ENCODE data around the gene ATAD3B. TPM values are rescaled to one million over a fixed set of nuclear protein-coding genes. Genes with fewer than 3 reads are reported as not detected.
A peak's percentile ranks its signal among the peaks of the same experiment; 100 is the strongest.

ATAD3B gene
- total and polyA plus RNA-seq, 2 of the 4 experiments (the other 2 are of a cell fraction): 13.8 to 29.0 TPM

GRCh38 chr1:1461721-1462317 is 9.7 kb upstream of the ATAD3B start:
- Histone ChIP-seq H2BK20ac (ENCODE audit: low read depth, low read length) (no peak overlapping the region), H2BK15ac (ENCODE audit: low read depth, low read length) (no peak overlapping the region), H3K18ac (ENCODE audit: low read depth, low read length) (no peak overlapping the region), H3K9me3 (ENCODE audit: control insufficient read depth, insufficient read depth, low read length) (no peaks in the 10 kb centered on the region), H3K4me1 (ENCODE audit: control insufficient read depth, insufficient read depth, low read length) (no peaks in the 10 kb centered on the region), H3K23ac (ENCODE audit: low read depth, low read length) (no peak overlapping the region), H2BK120ac (ENCODE audit: low read depth, low read length) (no peak overlapping the region), H2AK5ac (ENCODE audit: low read depth, low read length) (no peak overlapping the region), H2BK5ac (ENCODE audit: low read depth, low read length, poor library complexity, severe bottlenecking) (no peak overlapping the region), H3K4me3 (ENCODE audit: insufficient read depth, low read depth, low read length) (no peak overlapping the region), H4K20me1 (ENCODE audit: insufficient read depth, low read length) (no peaks in the 10 kb centered on the region), H3K4ac (ENCODE audit: low read depth, low read length) (no peak overlapping the region), H4K8ac (ENCODE audit: low read depth in 2 of 2, low read length in 2 of 2) (no peak overlapping the region), H3K56ac (ENCODE audit: extremely low read depth, insufficient read depth, low read length) (no peak overlapping the region), H4K5ac (ENCODE audit: low read depth, low read length) (no peak overlapping the region), H3K79me1 (ENCODE audit: low read depth in 1 of 2, low read length in 2 of 2) (no peaks in the 10 kb centered on the region), H3K36me3 (ENCODE audit: control insufficient read depth, insufficient read depth, low read length) (no peaks in the 10 kb centered on the region), H3K14ac (replicated peaks; ENCODE audit: low read depth, low read length) (no peak overlapping the region), H2AK9ac (replicated peaks; ENCODE audit: low read depth, low read length, poor library complexity) (no peak overlapping the region), H3K4me2 (ENCODE audit: low read depth, low read length) (no peak overlapping the region), H3K27me3 (ENCODE audit: control insufficient read depth, insufficient read depth, low read length) (no peaks in the 10 kb centered on the region), H3K27ac (ENCODE audit: insufficient read depth, low read length) (no peak overlapping the region), H2AFZ (replicated peaks; ENCODE audit: low read length, poor library complexity) (peak overlapping the region; percentile 33), H4K91ac (ENCODE audit: insufficient read depth, low read depth, low read length) (no peak overlapping the region), H3K9ac (ENCODE audit: low read depth, low read length) (no peak overlapping the region), H3K9me1 (ENCODE audit: insufficient read depth, low read length) (no peaks in the 10 kb centered on the region)
- dilution Hi-C loops (cut with HindIII; ENCODE audit: low sequenced_read_pairs, unreplicated experiment) (no loop called here), intact Hi-C loops (cut with micrococcal nuclease) (no loop called here), in situ Hi-C loops (cut with MboI; ENCODE audit: low sequenced_read_pairs) (no loop called here)
- WGBS, 2 experiments (ENCODE audit: extremely low coverage in 2 of 2, insufficient read length in 1 of 2): 62% methylated on average over 13 of the region's 18 CpGs; no CpG with 5 or more reads in 1 of the 2 experiments
- TF ChIP-seq RCOR1 (IDR thresholded peaks at IDR 0.05; ENCODE audit: insufficient replicate concordance, low read length): no peak
- no peak for DNase-seq
- ChIA-PET POLR2A (ENCODE audit: unreplicated experiment) (no interaction called here), CTCF (no interaction called here)
- no peak for ATAC-seq (ENCODE audit: low read depth)
- no TSS peak for BruUV-seq (replicated peaks)
